ENCODE measurements around the gene AGAP9.

The AGAP9 gene

GRCh38 chr10:47452495-47453140 lies 70.8 kb downstream of the AGAP9 start:
- H3K4me3 ChIP-seq (ENCODE audit: low read length), result no peak overlapping the region
- DNase-seq (ENCODE audit: low read depth), result no peak
- no peak for TF ChIP-seq CTCF (IDR thresholded peaks at IDR 0.05; ENCODE audit: insufficient read depth, low read depth, low read length, missing control alignments)

GRCh38 chr10:47451998-47452494 lies 71.4 kb downstream of the AGAP9 start:
- no peak overlapping the region for H3K4me3 ChIP-seq (ENCODE audit: low read length)
- no peak for TF ChIP-seq CTCF (IDR thresholded peaks at IDR 0.05; ENCODE audit: insufficient read depth, low read depth, low read length, missing control alignments)
- no peak for DNase-seq (ENCODE audit: low read depth)
